Measurements from ENCODE around the gene VWA5B1. TPM values are rescaled to one million over a fixed set of nuclear protein-coding genes. Genes with fewer than 3 reads are reported as not detected.

VWA5B1 gene
- total RNA-seq, 1 experiment from 2014 or later = not detected

DNA sequence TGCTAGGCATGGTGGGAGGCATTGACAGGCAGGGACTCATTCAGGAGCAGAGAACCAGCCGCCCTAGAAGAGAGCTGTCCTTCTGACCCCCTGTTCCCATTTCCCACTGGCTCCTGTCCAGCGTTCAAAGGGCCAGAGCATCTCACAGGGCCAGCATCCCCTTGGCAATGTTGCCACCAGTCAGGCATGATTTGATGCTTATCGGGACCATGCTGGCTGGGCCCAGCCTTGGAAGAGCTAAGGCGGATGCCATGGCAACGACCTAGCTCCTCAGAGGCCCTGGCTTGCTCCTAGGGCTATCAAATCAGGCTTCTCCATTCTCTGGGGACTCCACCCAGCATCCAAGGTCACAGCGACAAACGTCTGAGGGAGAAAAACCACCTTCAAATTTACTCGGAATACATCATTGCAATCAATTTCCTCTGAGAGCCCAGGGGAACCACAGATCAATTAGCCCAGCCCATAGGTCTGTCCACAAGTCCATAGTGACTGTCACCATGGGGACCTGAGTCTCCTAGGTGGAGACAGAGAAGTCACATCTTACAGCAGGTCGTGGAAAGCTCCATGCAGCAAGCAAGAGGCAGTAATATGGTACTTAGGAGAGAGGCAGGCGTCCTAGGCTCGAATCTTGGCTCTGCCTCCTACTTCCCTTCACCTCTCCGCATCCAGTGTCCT, 14.1 kb upstream of the VWA5B1 start:
- H3K4me1 Mint-ChIP-seq (ENCODE audit: low read depth, unreplicated experiment) = peaks cover 13% of the 10 kb centered on the region
- H3K27ac Mint-ChIP-seq (ENCODE audit: unreplicated experiment) = no peak overlapping the region
- H3K4me3 Mint-ChIP-seq (ENCODE audit: low read depth, unreplicated experiment) = no peak overlapping the region
- CTCF ChIA-PET = no interaction called here
- DNase-seq = no peak
- H3K27me3 Mint-ChIP-seq (ENCODE audit: unreplicated experiment) = peaks cover 54% of the 10 kb centered on the region
- intact Hi-C loops (cut with micrococcal nuclease; ENCODE audit: unreplicated experiment) = no loop called here
- H3K9me3 Mint-ChIP-seq (ENCODE audit: low read depth, unreplicated experiment) = no peaks in the 10 kb centered on the region
- TF ChIP-seq, protein P1, sequence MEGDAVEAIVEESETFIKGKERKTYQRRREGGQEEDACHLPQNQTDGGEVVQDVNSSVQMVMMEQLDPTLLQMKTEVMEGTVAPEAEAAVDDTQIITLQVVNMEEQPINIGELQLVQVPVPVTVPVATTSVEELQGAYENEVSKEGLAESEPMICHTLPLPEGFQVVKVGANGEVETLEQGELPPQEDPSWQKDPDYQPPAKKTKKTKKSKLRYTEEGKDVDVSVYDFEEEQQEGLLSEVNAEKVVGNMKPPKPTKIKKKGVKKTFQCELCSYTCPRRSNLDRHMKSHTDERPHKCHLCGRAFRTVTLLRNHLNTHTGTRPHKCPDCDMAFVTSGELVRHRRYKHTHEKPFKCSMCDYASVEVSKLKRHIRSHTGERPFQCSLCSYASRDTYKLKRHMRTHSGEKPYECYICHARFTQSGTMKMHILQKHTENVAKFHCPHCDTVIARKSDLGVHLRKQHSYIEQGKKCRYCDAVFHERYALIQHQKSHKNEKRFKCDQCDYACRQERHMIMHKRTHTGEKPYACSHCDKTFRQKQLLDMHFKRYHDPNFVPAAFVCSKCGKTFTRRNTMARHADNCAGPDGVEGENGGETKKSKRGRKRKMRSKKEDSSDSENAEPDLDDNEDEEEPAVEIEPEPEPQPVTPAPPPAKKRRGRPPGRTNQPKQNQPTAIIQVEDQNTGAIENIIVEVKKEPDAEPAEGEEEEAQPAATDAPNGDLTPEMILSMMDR (IDR thresholded peaks at IDR 0.05; ENCODE audit: unreplicated experiment) = no peak
- BruUV-seq (replicated peaks) = no TSS peak
- no peaks in the 10 kb centered on the region for H3K36me3 Mint-ChIP-seq (ENCODE audit: insufficient read depth, unreplicated experiment)

DNA sequence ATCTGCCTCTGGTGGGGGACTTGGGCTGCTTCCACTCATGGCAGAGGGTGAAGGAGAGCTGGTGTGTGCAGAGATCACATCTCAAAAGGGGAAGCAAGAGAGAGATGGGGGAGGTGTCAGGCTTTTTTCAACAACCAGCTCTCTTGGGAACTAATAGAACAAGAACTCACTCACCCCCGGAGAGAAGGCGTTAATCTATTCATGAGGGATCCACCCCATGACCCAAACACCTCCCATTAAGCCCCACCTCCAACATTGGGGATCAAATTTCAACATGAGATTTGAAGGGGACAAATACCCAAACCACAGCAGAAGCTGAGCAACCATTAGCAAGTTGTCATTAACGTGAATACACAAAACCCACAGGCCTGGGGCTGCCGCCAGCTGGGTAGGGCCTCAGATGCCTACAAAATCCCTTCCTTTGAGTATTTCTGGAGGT, 12.0 kb upstream of the VWA5B1 start:
- intact Hi-C loops (cut with micrococcal nuclease; ENCODE audit: unreplicated experiment) = no loop called here
- no TSS peak for BruUV-seq (replicated peaks)
- DNase-seq = no peak
- TF ChIP-seq, protein P1 (IDR thresholded peaks at IDR 0.05; ENCODE audit: unreplicated experiment) = no peak
- H3K4me3 Mint-ChIP-seq (ENCODE audit: low read depth, unreplicated experiment) = no peak overlapping the region
- H3K36me3 Mint-ChIP-seq (ENCODE audit: insufficient read depth, unreplicated experiment) = no peaks in the 10 kb centered on the region
- no peak overlapping the region for H3K27ac Mint-ChIP-seq (ENCODE audit: unreplicated experiment)
- H3K4me1 Mint-ChIP-seq (ENCODE audit: low read depth, unreplicated experiment) = peaks cover 13% of the 10 kb centered on the region
- no peaks in the 10 kb centered on the region for H3K9me3 Mint-ChIP-seq (ENCODE audit: low read depth, unreplicated experiment)
- H3K27me3 Mint-ChIP-seq (ENCODE audit: unreplicated experiment) = peaks cover 54% of the 10 kb centered on the region
- CTCF ChIA-PET = interaction anchor here (0.6 kb wide), 1 partner anchor 62 kb away, joined by 4 read pairs; no protein-coding TSS in a partner anchor

DNA sequence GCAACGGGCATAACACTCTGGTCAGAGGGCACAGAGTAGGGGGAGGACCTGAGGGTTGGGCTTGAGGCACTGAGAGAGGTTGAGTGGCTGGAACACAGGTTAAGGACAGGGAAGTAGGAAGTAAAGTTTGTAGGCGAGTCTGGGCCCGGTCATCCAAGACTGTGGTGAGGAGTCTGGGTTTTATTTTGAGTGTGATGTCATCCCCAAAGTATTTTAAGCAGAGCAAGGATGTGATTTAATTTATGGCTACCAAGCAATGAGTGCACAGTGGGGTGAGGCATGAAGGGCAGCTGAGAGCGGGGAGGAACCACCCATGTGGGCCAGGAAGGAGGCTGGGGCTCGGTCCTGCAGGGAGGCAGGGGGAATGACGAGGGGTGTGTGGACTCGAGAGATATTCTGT, 11.2 kb upstream of the VWA5B1 start:
- H3K9me3 Mint-ChIP-seq (ENCODE audit: low read depth, unreplicated experiment) = no peaks in the 10 kb centered on the region
- no TSS peak for BruUV-seq (replicated peaks)
- intact Hi-C loops (cut with micrococcal nuclease; ENCODE audit: unreplicated experiment) = no loop called here
- CTCF ChIA-PET = no interaction called here
- no peak overlapping the region for H3K4me3 Mint-ChIP-seq (ENCODE audit: low read depth, unreplicated experiment)
- no peak overlapping the region for H3K27ac Mint-ChIP-seq (ENCODE audit: unreplicated experiment)
- peaks cover 52% of the 10 kb centered on the region for H3K27me3 Mint-ChIP-seq (ENCODE audit: unreplicated experiment)
- TF ChIP-seq, protein P1 (IDR thresholded peaks at IDR 0.05; ENCODE audit: unreplicated experiment) = no peak
- peaks cover 13% of the 10 kb centered on the region for H3K4me1 Mint-ChIP-seq (ENCODE audit: low read depth, unreplicated experiment)
- DNase-seq = peak; percentile 12
- no peaks in the 10 kb centered on the region for H3K36me3 Mint-ChIP-seq (ENCODE audit: insufficient read depth, unreplicated experiment)

DNA sequence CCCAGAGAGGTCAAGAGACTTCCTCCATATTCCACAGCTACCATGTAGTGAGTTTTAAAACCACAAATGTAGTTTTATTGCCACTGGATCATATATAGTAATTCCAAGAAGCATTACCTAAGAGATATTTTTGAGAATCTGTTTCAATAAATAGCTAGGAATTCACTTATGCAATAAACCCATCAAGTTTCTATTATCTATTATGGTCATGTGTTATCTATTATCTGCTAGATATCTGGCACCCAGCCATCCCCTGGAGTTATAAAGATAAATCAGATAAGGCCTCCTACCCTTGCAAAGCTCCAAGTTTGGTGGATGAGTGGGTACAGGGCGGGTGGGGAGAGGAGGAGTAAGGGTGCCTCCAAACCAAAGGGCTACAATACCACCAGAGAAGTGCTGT, 10.3 kb upstream of the VWA5B1 start:
- CTCF ChIA-PET = interaction anchor here (0.8 kb wide), 1 partner anchor 215 kb away, joined by 5 read pairs; no protein-coding TSS in a partner anchor
- Mint-ChIP-seq H3K4me3 (ENCODE audit: low read depth, unreplicated experiment) (no peak overlapping the region), H3K36me3 (ENCODE audit: insufficient read depth, unreplicated experiment) (no peaks in the 10 kb centered on the region), H3K4me1 (ENCODE audit: low read depth, unreplicated experiment) (peaks cover 13% of the 10 kb centered on the region), H3K27ac (ENCODE audit: unreplicated experiment) (no peak overlapping the region), H3K9me3 (ENCODE audit: low read depth, unreplicated experiment) (no peaks in the 10 kb centered on the region), H3K27me3 (ENCODE audit: unreplicated experiment) (peaks cover 55% of the 10 kb centered on the region)
- TF ChIP-seq, protein P1 (IDR thresholded peaks at IDR 0.05; ENCODE audit: unreplicated experiment) = no peak
- DNase-seq = no peak
- intact Hi-C loops (cut with micrococcal nuclease; ENCODE audit: unreplicated experiment) = no loop called here
- no TSS peak for BruUV-seq (replicated peaks)
